ENCODE data around the gene TCERG1L. TPM values are rescaled to one million over a fixed set of nuclear protein-coding genes. Genes with fewer than 3 reads are reported as not detected.

Gene TCERG1L
- total and polyA plus RNA-seq, 2 experiments from 2014 or later: 0.47 to 0.73 TPM

DNA sequence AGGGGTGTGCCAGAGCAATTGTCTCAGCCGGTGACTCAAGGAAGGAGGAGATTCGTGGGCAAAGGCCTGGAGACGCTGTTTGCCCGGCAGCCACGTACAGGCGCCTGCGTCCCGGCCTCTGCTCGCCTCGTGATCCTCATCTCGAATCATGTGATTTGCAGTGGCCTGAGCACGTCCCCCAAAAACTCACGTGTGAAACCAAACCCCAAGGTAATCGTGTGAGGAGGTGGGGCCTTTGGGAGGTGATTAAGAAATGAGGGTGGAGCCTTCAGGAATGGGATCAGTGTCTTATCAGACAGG is 226.8 kb downstream of the TCERG1L start:
- Histone ChIP-seq H3K79me2 (no peaks in the 10 kb centered on the region), H4K20me1 (ENCODE audit: insufficient read depth, poor library complexity, severe bottlenecking) (no peaks in the 10 kb centered on the region), H3K9me3 (ENCODE audit: low read depth) (no peaks in the 10 kb centered on the region), H3K4me1 (ENCODE audit: insufficient read depth) (no peaks in the 10 kb centered on the region), H3K4me3 (no peak overlapping the region), H3K4me2 (no peak overlapping the region), H3K27me3 (no peaks in the 10 kb centered on the region), H3K36me3 (replicated peaks; ENCODE audit: insufficient read depth, low read depth) (no peaks in the 10 kb centered on the region), H3K27ac (no peak overlapping the region), H2AFZ (no peak overlapping the region), H3K9me2 (replicated peaks; ENCODE audit: insufficient read depth) (no peaks in the 10 kb centered on the region)
- no peak for TF ChIP-seq EZH2phosphoT487 (IDR thresholded peaks at IDR 0.05; ENCODE audit: low read depth, severe bottlenecking, unreplicated experiment)
- TF ChIP-seq, protein P1, sequence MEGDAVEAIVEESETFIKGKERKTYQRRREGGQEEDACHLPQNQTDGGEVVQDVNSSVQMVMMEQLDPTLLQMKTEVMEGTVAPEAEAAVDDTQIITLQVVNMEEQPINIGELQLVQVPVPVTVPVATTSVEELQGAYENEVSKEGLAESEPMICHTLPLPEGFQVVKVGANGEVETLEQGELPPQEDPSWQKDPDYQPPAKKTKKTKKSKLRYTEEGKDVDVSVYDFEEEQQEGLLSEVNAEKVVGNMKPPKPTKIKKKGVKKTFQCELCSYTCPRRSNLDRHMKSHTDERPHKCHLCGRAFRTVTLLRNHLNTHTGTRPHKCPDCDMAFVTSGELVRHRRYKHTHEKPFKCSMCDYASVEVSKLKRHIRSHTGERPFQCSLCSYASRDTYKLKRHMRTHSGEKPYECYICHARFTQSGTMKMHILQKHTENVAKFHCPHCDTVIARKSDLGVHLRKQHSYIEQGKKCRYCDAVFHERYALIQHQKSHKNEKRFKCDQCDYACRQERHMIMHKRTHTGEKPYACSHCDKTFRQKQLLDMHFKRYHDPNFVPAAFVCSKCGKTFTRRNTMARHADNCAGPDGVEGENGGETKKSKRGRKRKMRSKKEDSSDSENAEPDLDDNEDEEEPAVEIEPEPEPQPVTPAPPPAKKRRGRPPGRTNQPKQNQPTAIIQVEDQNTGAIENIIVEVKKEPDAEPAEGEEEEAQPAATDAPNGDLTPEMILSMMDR (IDR thresholded peaks at IDR 0.05; ENCODE audit: poor library complexity): no peak
- TF ChIP-seq EZH2 (IDR thresholded peaks at IDR 0.05; ENCODE audit: borderline replicate concordance): no peak
- no peak for DNase-seq (ENCODE audit: low spot score)
- 87% methylated on average over 14 of the region's 14 CpGs for WGBS (ENCODE audit: low lambda C conversion rate, missing lambda C conversion rate)

GRCh38 chr10:131083915-131084790 is 227.4 kb downstream of the TCERG1L start:
- WGBS (ENCODE audit: low lambda C conversion rate, missing lambda C conversion rate): 81% methylated on average over 31 of the region's 32 CpGs
- H3K9me2 ChIP-seq (replicated peaks; ENCODE audit: insufficient read depth): no peaks in the 10 kb centered on the region
- H4K20me1 ChIP-seq (ENCODE audit: insufficient read depth, poor library complexity, severe bottlenecking): no peaks in the 10 kb centered on the region
- H3K4me3 ChIP-seq: no peak overlapping the region
- H3K4me2 ChIP-seq: no peak overlapping the region
- H3K79me2 ChIP-seq: no peaks in the 10 kb centered on the region
- no peak overlapping the region for H3K27ac ChIP-seq
- no peaks in the 10 kb centered on the region for H3K36me3 ChIP-seq (replicated peaks; ENCODE audit: insufficient read depth, low read depth)
- DNase-seq (ENCODE audit: low spot score): no peak
- no peaks in the 10 kb centered on the region for H3K4me1 ChIP-seq (ENCODE audit: insufficient read depth)
- H2AFZ ChIP-seq: no peak overlapping the region
- no peaks in the 10 kb centered on the region for H3K9me3 ChIP-seq (ENCODE audit: low read depth)
- no peaks in the 10 kb centered on the region for H3K27me3 ChIP-seq
- TF ChIP-seq, protein P1 (IDR thresholded peaks at IDR 0.05; ENCODE audit: poor library complexity): no peak
- TF ChIP-seq EZH2 (IDR thresholded peaks at IDR 0.05; ENCODE audit: borderline replicate concordance): no peak
- TF ChIP-seq EZH2phosphoT487 (IDR thresholded peaks at IDR 0.05; ENCODE audit: low read depth, severe bottlenecking, unreplicated experiment): no peak

GRCh38 chr10:131082991-131083481 is 228.5 kb downstream of the TCERG1L start:
- H3K27me3 ChIP-seq: no peaks in the 10 kb centered on the region
- WGBS (ENCODE audit: low lambda C conversion rate, missing lambda C conversion rate): 78% methylated on average over 16 of the region's 16 CpGs
- H3K9me3 ChIP-seq (ENCODE audit: low read depth): no peaks in the 10 kb centered on the region
- no peak overlapping the region for H3K4me2 ChIP-seq
- H4K20me1 ChIP-seq (ENCODE audit: insufficient read depth, poor library complexity, severe bottlenecking): no peaks in the 10 kb centered on the region
- no peak overlapping the region for H2AFZ ChIP-seq
- H3K9me2 ChIP-seq (replicated peaks; ENCODE audit: insufficient read depth): no peaks in the 10 kb centered on the region
- H3K36me3 ChIP-seq (replicated peaks; ENCODE audit: insufficient read depth, low read depth): no peaks in the 10 kb centered on the region
- H3K79me2 ChIP-seq: no peaks in the 10 kb centered on the region
- no peak for DNase-seq (ENCODE audit: low spot score)
- H3K27ac ChIP-seq: no peak overlapping the region
- H3K4me1 ChIP-seq (ENCODE audit: insufficient read depth): no peaks in the 10 kb centered on the region
- no peak overlapping the region for H3K4me3 ChIP-seq
- TF ChIP-seq, protein P1 (IDR thresholded peaks at IDR 0.05; ENCODE audit: poor library complexity): no peak
